HG02678 (cell line): ENCODE data around the gene ZNF649.

Source experiments
- ATAC-seq: cut with Tn5 transposase; IDR thresholded peaks from one replicate; pipeline ENCODE4 v1.9.1; 2021; ENCODE audit warnings: mild to moderate bottlenecking, moderate library complexity; ENCODE audit not compliant: unreplicated experiment

ZNF649 gene

GRCh38 chr19:51889934-51890333, 14.9 kb downstream of the ZNF649 start:
- ATAC-seq, result no peak

- no peak for ATAC-seq
Observed at GRCh38 chr19:51887522-51888498, 17.0 kb downstream of the ZNF649 start, which contains the start of gene ZNF577. Gene ZNF577 (minus strand): TSS chr19:51887951. CDS start chr19:51880382, 7,569 bp downstream.

- no peak for ATAC-seq
Observed at GRCh38 chr19:51884713-51885112, 20.1 kb downstream of the ZNF649 start.

GRCh38 chr19:51882518-51882917, 22.3 kb downstream of the ZNF649 start:
- no peak for ATAC-seq

- ATAC-seq, result no peak
Observed at GRCh38 chr19:51873097-51873496, 31.7 kb downstream of the ZNF649 start.

GRCh38 chr19:51861870-51862622, 42.8 kb downstream of the ZNF649 start:
- ATAC-seq, result no peak
